Fibroblast of villous mesenchyme (primary cell): ENCODE data around the gene CERCAM. TPM values are rescaled to one million over a fixed set of nuclear protein-coding genes. Genes with fewer than 3 reads are reported as not detected.

Source experiments
- DNase-seq: peaks from one replicate; pipeline ENCODE4 v3.0.0-alpha.2; 2010; ENCODE audit warnings: low read depth
- H3K4me3 ChIP-seq: 2 replicates; pipeline ENCODE4 v1.5.1; 2011; ENCODE audit warnings: low read depth, mild to moderate bottlenecking, low read length
- total RNA-seq: library from RNA; depleted of rRNA; stranded (reverse); fragments of >200 nt; gene quantifications from 2 replicates; pipeline ENCODE4 v1.2.3, GENCODE V29; 2012
- TF ChIP-seq, protein P1 (sequence below): IDR thresholded peaks from 2 replicates; pipeline ENCODE4 v1.5.1; 2012; ENCODE audit warnings: low read depth, mild to moderate bottlenecking, low read length; ENCODE audit not compliant: insufficient read depth

Gene CERCAM
- total RNA-seq, 1 donor: 86.8 TPM

DNA sequence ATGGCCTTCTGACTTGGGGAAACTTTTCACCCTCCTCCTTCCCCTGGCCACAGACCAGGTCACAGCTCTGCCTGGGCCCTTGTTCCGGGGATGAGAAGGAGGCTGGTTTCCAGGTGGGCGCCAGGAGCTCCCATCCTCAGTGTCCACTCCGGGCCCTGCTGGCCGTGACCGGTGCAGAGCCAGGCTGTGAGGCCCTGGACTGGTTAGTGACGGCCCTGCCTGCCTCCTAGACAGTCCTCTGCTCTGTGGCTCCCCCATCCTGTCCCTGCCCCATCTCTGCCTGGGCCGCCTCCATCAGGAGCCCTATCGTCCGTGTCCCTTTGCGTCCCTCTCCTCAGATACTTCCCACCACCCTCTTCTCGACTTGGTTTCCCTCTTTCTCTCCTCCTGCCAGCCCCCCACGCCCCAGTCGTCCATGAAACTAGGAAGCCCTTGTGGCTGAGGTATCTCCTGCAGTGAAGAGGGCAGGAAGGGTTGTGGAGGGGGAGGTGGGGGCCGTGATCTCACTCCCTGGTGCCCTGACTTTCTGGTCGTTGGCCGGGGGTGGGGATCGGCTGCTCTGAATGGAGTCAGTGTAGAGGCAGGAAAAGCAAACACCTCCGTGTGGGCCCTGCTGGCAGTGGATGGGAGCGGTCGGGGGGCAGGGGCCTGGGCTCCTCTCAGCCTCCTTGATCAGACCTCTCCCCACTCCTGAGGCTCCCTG lies 15.4 kb upstream of the CERCAM start:
- H3K4me3 ChIP-seq: no peak overlapping the region
- no peak for DNase-seq
- TF ChIP-seq, protein P1, sequence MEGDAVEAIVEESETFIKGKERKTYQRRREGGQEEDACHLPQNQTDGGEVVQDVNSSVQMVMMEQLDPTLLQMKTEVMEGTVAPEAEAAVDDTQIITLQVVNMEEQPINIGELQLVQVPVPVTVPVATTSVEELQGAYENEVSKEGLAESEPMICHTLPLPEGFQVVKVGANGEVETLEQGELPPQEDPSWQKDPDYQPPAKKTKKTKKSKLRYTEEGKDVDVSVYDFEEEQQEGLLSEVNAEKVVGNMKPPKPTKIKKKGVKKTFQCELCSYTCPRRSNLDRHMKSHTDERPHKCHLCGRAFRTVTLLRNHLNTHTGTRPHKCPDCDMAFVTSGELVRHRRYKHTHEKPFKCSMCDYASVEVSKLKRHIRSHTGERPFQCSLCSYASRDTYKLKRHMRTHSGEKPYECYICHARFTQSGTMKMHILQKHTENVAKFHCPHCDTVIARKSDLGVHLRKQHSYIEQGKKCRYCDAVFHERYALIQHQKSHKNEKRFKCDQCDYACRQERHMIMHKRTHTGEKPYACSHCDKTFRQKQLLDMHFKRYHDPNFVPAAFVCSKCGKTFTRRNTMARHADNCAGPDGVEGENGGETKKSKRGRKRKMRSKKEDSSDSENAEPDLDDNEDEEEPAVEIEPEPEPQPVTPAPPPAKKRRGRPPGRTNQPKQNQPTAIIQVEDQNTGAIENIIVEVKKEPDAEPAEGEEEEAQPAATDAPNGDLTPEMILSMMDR: no peak

DNA sequence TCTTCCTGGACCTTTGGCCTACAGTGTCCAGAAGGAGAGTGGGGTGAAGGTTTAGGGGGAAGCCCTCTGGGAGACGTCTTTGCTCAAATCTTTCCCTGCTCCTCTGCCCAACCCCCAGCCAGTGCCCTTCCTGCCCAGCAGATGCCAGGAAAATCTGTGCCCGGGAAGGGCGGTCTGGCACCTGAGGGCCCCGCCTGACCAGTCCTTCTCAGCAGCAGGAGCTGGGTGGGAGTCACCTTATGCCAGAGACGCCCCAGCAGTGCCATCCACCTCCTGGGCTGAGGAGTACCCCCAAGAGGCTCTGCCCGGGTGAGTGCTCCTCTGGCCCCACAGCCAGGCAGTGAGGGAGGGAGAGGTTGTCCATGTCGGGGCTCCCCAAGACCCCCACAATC lies 14.9 kb upstream of the CERCAM start:
- H3K4me3 ChIP-seq: no peak overlapping the region
- TF ChIP-seq, protein P1: no peak
- DNase-seq: no peak

DNA sequence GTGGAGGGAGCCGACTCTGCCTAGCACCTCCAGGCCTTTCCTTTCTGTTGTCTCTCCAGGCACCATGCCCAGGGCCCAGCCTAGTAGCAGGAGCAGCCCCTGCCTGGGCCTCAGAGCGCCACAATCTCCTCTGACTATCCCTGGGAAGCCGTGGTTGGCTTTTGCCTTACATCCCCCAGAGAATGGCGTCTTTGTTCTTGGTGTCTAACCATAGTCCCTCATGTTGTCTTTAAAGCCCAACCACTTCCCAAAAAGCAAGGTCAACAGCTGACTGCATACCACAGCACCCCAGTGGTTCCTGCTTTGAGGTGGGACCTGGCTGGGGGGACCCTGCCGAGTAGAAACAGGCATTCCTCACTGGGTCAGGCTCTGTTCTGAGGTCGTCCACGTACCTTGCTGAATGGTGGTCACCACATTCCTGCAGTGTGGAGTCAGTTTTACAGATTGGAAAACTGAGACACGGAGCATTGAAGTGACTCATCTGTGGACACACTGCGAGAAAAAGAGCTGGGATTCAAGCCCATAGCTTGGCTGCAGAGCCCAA lies 13.7 kb upstream of the CERCAM start:
- TF ChIP-seq, protein P1: no peak
- DNase-seq: no peak
- no peak overlapping the region for H3K4me3 ChIP-seq

DNA sequence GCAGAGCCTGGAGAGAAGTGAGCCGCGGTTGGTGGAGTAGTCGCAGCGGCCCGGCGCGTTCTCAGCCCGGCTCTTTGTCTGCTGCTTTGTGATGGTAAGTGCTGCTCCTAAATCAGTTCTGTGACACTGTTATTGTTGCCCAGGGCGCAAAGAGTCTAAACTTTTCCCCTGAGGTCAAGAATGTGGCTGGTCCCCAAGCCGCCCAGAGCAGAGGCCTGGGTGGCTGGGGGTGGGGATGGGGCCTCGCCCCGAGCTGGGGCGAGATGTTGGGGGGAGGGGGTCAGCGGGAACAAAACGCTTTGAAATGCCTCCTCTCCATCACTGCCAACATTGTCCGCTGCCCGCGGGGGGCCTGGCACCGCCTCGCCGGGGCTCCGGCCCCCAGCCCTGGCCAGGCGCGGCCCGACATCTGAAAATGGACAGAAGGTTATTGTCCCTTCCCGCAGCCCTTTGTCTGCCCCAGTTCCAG lies 11.7 kb upstream of the CERCAM start:
- H3K4me3 ChIP-seq: no peak overlapping the region
- TF ChIP-seq, protein P1: no peak
- no peak for DNase-seq

DNA sequence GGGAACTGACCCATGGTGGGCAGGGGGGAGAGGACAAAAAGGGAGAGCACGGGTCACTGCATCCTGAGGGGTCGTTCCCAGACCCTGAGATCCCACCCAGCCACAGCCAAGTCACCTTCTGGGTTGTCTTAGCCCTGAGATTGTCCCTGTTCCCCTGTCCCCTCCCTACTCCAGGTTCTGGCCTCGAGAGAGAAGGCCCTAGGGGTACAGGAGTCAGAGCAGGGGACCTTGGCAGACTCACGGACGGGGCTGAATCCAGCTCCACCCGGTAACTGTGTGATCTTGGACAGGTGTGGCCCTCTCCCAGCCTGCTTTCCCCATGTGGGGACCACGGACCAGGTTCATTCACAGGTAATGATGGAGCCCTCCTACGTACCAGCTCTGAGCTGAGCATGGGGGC lies 11.2 kb upstream of the CERCAM start:
- TF ChIP-seq, protein P1: no peak
- no peak for DNase-seq
- no peak overlapping the region for H3K4me3 ChIP-seq

DNA sequence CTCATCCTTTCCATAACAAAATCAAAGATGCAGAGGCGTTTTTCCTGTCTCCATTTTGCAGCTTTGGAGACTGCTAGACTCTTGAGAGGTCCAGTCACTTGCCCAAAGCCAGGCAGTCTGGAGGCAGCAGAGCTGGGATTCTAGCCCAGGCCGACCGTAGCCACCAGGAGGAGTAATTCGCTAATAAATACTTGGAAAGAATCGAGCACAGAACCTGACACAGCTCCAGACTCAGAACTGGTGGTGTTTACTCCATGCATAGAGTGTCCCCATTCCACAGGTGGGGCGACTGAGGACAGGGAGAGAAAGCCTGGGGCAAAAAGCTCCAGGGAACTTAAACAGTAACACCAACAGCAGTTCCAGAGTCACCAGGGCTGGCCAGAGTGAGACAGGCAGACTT lies 10.7 kb upstream of the CERCAM start:
- TF ChIP-seq, protein P1: peak; percentile 41
- H3K4me3 ChIP-seq: no peak overlapping the region
- DNase-seq: peak; percentile 17
